IPS-18c (cell line): ENCODE measurements around the gene LTBP2.
A peak's percentile ranks its signal among the peaks of the same experiment; 100 is the strongest.

ENCODE experiments used
- H3K4me3 ChIP-seq: 2 replicates; pipeline ENCODE4 v1.7.0; 2013; ENCODE audit warnings: low read depth, mild to moderate bottlenecking, low read length, moderate library complexity; ENCODE audit not compliant: insufficient read depth
- H3K9me3 ChIP-seq: one replicate; pipeline ENCODE4 v1.6.1; 2013; ENCODE audit warnings: mild to moderate bottlenecking, low read length, moderate library complexity; ENCODE audit not compliant: control insufficient read depth, insufficient read depth

The LTBP2 gene

DNA sequence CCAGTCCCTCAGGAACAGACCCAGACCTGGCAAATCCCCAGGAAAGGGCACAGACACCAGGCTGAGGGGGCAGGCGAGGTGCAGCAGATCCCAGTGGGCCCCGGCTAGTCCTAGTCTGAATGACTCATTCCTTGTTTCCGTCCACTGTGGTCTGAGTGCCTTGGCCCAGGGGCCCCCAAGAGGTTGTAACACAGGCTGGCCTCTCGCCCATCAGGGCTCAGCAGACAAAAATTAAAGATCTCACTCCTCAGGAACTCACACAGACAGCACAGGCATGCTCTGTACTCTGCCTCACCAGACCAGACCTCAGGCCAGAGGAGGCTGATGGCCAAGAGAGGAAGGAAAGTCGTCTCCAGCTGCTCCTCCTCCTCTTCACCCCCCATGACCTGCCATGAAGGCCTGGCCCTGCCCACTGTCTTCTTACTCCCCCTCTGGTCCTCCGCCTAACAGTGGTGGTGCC, 7.7 kb upstream of the LTBP2 start:
- H3K9me3 ChIP-seq: no peaks in the 10 kb centered on the region
- H3K4me3 ChIP-seq: no peak overlapping the region

- no peak overlapping the region for H3K4me3 ChIP-seq
- H3K9me3 ChIP-seq: no peaks in the 10 kb centered on the region
Observed at GRCh38 chr14:74618078-74618952, 6.3 kb upstream of the LTBP2 start.

- Histone ChIP-seq H3K9me3 (no peaks in the 10 kb centered on the region), H3K4me3 (no peak overlapping the region)
Observed at GRCh38 chr14:74616996-74617700, 5.1 kb upstream of the LTBP2 start.

DNA sequence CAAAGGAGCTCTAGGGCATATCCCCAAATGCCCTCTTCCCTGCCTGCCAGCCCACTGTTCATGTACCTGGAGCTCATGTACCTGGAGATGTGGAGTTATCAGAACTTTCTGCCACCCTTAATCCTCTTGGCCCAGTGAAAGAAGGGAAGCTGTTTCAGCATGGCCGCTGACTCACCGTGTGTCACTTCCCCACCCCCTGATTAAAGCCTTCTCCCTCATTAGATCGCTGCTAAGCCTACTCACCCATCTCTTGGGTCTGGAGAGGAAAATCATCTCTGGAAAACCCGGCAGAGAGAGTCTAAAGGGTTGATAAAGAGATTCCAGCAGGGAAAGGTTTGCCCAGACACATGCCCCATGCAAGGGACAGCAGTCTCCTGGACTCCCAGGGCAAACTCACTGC, 4.5 kb upstream of the LTBP2 start:
- H3K9me3 ChIP-seq: no peaks in the 10 kb centered on the region
- H3K4me3 ChIP-seq: no peak overlapping the region

DNA sequence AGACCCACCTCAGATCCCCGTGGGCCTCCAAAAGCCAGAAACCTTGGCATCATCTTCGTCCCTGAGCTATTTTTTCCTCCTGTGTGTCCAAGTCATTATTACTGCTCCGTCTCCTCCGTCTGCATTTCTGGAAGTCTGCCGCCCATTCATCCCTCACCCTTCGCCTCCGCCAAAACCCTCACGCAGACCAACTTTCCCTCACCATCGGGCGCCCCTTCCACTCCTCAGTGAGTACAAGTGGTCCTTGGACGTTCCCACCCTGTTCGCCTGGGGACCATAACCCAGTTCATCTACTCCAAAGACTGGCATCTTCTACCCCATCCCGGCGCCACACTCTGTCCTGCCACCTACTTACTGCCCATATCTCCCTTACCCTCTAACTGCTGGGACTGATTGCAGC, 3.7 kb upstream of the LTBP2 start:
- Histone ChIP-seq H3K9me3 (no peaks in the 10 kb centered on the region), H3K4me3 (no peak overlapping the region)

DNA sequence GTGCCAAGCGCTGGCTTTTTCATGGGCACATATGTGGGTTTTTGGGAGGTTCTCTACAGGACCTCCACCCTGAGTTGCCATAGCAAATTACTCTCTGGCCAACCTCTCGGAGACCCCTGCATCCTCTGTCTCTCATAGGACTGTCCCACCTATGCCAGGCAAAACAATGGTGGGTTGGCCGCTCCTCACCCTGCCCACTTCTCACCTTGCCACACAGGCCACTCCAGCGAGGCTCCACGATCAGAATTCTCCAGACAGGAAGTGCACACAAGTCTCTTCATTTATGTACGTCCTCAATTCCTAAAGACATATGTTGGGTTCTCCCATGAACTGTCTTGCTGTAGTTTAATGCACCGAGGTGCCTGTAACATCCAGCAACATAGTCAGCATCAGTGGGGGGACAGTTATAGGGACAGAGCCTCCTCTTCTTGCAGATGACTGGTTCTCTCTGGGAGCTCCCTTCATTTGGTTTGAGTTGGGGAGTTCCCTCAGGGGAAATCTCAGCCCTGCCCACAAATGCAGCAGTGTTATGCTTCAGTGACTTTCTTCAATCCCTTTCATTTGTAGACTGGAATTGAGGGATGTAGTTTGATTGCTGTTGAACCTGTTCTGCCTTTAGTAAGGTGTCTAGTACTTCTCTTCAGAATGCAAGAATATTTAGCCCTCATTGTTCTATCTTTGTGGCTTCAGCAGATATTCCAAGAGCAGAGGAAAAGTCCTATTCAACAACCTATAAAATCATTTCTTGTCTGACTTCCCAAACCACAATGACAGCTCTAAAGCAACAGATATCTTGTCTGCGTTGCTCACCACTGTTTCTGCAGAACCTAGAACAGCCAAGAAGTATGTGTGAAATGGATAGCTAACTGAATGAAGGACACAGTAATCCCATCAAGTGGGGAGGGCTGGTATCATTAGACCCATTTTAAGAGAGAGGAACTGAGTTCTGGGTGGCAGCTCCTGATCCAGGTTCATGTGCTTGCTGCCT, 2.8 kb upstream of the LTBP2 start:
- no peaks in the 10 kb centered on the region for H3K9me3 ChIP-seq
- no peak overlapping the region for H3K4me3 ChIP-seq

DNA sequence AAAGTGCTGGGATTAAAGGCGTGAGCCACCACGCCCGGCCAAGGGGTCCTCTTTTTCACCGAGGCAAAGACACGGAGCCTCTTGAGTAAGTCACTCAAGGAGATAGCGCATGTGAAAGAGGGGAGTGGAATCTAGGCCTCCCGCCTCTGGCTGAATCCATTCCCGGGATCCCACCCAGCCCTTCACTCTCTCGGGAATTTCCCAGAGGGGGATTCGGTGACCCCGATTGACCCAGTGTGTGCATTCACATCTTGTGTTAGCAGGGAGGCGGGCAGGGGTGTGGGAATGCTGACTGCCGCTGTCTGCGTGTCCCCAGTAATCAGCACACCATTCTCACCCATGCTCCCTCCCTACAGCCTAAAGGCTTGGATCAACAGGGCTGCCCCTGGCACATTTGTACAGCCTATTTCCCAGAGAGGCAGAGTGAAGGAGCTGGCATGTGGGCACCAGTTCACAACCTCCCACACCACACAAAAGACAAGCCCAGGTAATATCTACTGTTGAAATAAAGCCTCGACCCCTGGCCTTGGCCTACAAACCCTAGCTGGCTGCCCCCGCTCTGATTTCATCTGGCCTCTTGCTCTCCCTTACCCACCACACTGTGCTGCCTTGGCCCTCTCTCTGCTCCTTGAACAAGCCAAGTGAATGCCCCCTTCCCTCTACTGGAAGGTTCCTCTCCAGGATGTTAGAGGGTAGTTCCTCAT, 1.3 kb upstream of the LTBP2 start:
- Histone ChIP-seq H3K4me3 (no peak overlapping the region), H3K9me3 (no peaks in the 10 kb centered on the region)

DNA sequence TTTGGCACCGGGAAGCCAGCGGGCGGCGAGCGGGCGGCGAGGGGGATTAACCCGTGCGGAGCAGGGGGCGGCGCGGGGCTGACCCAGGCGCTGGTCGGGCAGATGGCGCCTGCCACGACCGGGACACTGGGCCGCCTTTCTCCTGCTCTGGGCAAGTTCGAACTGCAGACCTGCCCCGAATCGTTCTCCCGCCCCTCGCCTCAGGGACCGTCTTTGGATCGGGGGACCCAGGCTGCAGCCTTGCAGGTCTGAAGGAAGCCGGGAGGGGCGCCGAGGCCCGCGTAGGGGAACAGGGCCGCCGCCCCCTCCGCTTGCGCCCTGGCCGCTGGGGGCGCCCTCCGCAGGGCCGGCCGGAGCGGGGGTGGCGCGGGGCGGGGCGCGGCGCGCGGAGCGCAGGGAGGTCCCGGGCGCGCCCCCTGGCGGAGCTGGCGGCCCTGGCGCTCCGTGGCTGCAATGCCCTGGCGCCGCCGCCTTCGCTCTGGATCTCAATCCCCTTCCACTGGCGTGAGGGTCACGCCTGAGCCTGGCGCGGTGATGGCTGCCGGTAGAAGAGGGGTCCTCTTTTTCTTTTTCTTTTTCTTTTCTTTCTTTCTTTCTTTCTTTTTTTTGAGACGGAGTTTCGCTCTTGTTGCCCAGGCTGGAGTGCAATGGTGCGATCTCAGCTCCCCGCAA, 449 bp upstream of the LTBP2 start:
- H3K4me3 ChIP-seq: peak overlapping the region; percentile 63
- no peaks in the 10 kb centered on the region for H3K9me3 ChIP-seq

GRCh38 chr14:74610866-74611649, 979 bp downstream of the LTBP2 start:
- Histone ChIP-seq H3K4me3 (peak overlapping the region; percentile 63), H3K9me3 (no peaks in the 10 kb centered on the region)

DNA sequence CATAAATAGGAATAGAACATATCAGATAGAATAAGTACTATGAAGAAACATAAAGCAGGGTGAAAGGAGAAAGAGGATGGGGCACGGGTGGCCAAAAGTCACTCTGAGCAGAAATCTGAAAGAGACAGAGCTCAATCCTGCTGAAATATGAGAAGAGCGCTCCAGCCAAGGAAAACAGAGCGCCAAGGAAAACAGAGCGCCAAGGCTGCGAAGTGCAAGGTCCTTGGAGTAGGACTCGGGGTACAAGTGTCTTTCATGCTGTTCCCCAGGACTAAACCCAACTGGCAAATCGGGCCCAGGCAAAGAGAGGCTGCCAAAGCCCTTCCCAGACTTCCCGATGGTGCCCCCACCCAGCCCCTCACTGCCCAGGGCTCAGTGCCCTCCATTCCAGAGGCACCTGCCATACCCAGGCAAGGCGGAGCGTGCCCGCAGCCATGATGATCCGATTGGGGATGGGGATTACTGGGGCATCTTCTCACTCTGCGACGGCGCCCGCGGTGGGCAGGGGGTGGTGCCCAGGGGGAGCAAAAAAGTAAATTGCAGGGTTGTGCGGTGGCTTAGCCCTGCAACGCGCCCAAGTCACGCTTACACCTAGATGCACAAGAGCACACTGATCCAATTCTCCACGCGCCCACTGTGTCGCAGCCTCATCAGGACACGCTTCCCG, 1.7 kb downstream of the LTBP2 start:
- H3K9me3 ChIP-seq: no peaks in the 10 kb centered on the region
- no peak overlapping the region; the same call in 1 of the 2 replicates for H3K4me3 ChIP-seq

- no peaks in the 10 kb centered on the region for H3K9me3 ChIP-seq
- H3K4me3 ChIP-seq: no peak overlapping the region
Observed at GRCh38 chr14:74609721-74610120, 2.3 kb downstream of the LTBP2 start.

- Histone ChIP-seq H3K9me3 (no peaks in the 10 kb centered on the region), H3K4me3 (no peak overlapping the region)
Observed at GRCh38 chr14:74608959-74609611, 3.0 kb downstream of the LTBP2 start.

DNA sequence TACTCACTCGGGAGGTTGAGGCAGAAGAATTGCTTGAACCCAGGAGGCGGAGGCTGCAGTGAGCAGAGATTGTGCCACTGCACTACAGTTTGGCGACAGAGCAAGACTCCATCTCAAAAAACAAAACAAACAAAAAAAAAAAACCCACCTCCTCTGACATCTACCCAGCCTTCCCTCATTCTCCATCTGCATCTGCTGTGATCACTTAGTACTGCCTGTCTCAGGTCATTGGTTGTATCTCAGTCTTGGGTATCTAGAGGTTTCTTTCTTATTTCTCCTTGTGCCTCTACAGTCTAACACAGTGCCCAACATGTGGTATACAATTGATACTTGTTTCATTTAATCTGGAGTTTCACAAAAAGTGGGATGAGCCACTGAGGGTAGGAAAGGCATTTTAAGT, 5.3 kb downstream of the LTBP2 start:
- no peak overlapping the region for H3K4me3 ChIP-seq
- H3K9me3 ChIP-seq: no peaks in the 10 kb centered on the region

- no peaks in the 10 kb centered on the region for H3K9me3 ChIP-seq
- no peak overlapping the region for H3K4me3 ChIP-seq
Observed at GRCh38 chr14:74605531-74606223, 6.4 kb downstream of the LTBP2 start.
